OCI-LY1 (cell line): ENCODE results near the gene UPK1B.
"Not testable (repeated sequence)": the region's sequence is repeated elsewhere in the genome, so short reads cannot be mapped to it uniquely, and the experiment has no call there.

Experiments
- H2AFZ ChIP-seq: fragments of 200-600 bp; sonication (generic), shearing (Covaris generic); 2 replicates; pipeline ENCODE4 v1.6.0; 2014; ENCODE audit warnings: antibody characterized with exemption, mild to moderate bottlenecking, low read length
- H3F3A ChIP-seq: fragments of 200-600 bp; sonication (generic), shearing (Covaris generic); 2 replicates; pipeline ENCODE4 v1.6.0; 2014; ENCODE audit warnings: mild to moderate bottlenecking, antibody characterized with exemption, low read length, moderate library complexity; ENCODE audit not compliant: insufficient read depth
- H3K27ac ChIP-seq: fragments of 200-600 bp; sonication (generic); 2 replicates; pipeline ENCODE4 v1.5.1; 2014; ENCODE audit warnings: low read length, mixed run types, mild to moderate bottlenecking, low read depth; ENCODE audit not compliant: poor library complexity, severe bottlenecking
- H3K27me3 ChIP-seq: fragments of 200-600 bp; sonication (generic); 2 replicates; pipeline ENCODE4 v1.6.0; 2014; ENCODE audit warnings: antibody characterized with exemption, mild to moderate bottlenecking, low read length, moderate library complexity; ENCODE audit not compliant: insufficient read depth
- H3K36me3 ChIP-seq: fragments of 200-600 bp; sonication (generic); 2 replicates; pipeline ENCODE4 v1.6.1; 2014; ENCODE audit warnings: mild to moderate bottlenecking, antibody characterized with exemption, low read length, moderate library complexity, mixed read lengths; ENCODE audit not compliant: insufficient read depth
- H3K4me1 ChIP-seq: fragments of 200-600 bp; sonication (generic); 2 replicates; pipeline ENCODE4 v1.5.1; 2014; ENCODE audit warnings: mild to moderate bottlenecking, low read length, moderate library complexity; ENCODE audit not compliant: insufficient read depth, severe bottlenecking
- H3K4me2 ChIP-seq: fragments of 200-600 bp; sonication (generic), shearing (Covaris generic); 2 replicates; pipeline ENCODE4 v1.6.1; 2014; ENCODE audit warnings: low read length
- H3K4me3 ChIP-seq: fragments of 200-600 bp; sonication (generic); 2 replicates; pipeline ENCODE4 v1.5.1; 2014; ENCODE audit warnings: low read length, low read depth, mild to moderate bottlenecking, mixed read lengths; ENCODE audit not compliant: poor library complexity, severe bottlenecking
- H3K79me2 ChIP-seq: fragments of 200-600 bp; shearing (Covaris generic); 2 replicates; pipeline ENCODE4 v1.6.1; 2016; ENCODE audit warnings: mixed run types, low read length, mixed read lengths; ENCODE audit not compliant: insufficient read depth
- H3K9ac ChIP-seq: fragments of 200-600 bp; sonication (generic), shearing (Covaris generic); 2 replicates; pipeline ENCODE4 v1.6.1; 2014; ENCODE audit warnings: mild to moderate bottlenecking, low read length, mixed read lengths
- H3K9me2 ChIP-seq: fragments of 200-600 bp; sonication (generic), shearing (Covaris generic); 2 replicates; pipeline ENCODE4 v1.6.1; 2014; ENCODE audit warnings: low read depth, mild to moderate bottlenecking, low read length, mixed read lengths
- H3K9me3 ChIP-seq: fragments of 200-600 bp; shearing (Covaris generic); 2 replicates; pipeline ENCODE4 v1.6.1; 2014; ENCODE audit warnings: low read length, mixed read lengths
- H4K20me1 ChIP-seq: fragments of 200-600 bp; sonication (generic), shearing (Covaris generic); 2 replicates; pipeline ENCODE4 v1.6.0; 2016; ENCODE audit warnings: mild to moderate bottlenecking, low read length; ENCODE audit not compliant: insufficient read depth
- CTCF ChIP-seq: fragments of 200-600 bp; sonication (generic), shearing (Covaris generic); IDR thresholded peaks from 2 replicates; pipeline ENCODE4 v1.5.1; 2017; ENCODE audit warnings: mild to moderate bottlenecking, antibody characterized with exemption, low read length, moderate library complexity, mixed read lengths
- EZH2 ChIP-seq: fragments of 200-600 bp; sonication (generic), shearing (Covaris generic); IDR thresholded peaks from 2 replicates; pipeline ENCODE4 v1.8.0; 2017; ENCODE audit warnings: borderline replicate concordance, mixed run types, mild to moderate bottlenecking, antibody characterized with exemption, low read length, moderate library complexity, mixed read lengths

The UPK1B gene

DNA sequence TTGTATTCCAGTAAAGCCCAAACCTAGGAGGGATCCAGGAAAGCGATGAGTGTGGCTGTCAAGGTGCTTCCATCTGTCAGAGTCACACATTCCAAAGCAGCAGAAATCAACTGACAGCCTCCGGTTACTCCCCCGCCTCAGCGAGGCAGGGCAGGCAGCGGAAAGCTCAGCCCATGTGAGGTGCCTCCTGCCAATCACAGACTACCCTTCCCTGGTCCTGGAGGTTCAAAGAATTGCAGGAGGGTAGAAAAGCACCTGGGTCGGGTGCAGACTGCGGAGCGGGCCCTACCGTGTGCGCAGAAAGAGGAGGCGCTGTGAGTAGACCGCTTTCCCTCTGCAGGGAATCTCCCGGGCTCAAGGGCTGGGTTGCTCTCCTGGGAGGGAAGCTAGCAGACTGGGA lies at the start of gene UPK1B:
Gene UPK1B (plus strand): TSS at position 274 of the 400 bp plus-strand sequence. CDS start 13,144 bp downstream, outside the sequence.
- Histone ChIP-seq H3K27me3 (no peaks in the 10 kb centered on the region), H2AFZ (no peak within 1 kb of the TSS), H3K4me1 (no peaks in the 10 kb centered on the region), H3K79me2 (no peaks in the 10 kb centered on the region), H4K20me1 (no peaks in the 10 kb centered on the region), H3K9me2 (no peaks in the 10 kb centered on the region), H3F3A (no peaks in the 10 kb centered on the region), H3K9ac (no peak within 1 kb of the TSS), H3K4me2 (no peak within 1 kb of the TSS), H3K9me3 (no peaks in the 10 kb centered on the region), H3K4me3 (no peak within 1 kb of the TSS), H3K36me3 (no peaks in the 10 kb centered on the region), H3K27ac (no peak within 1 kb of the TSS)
- TF ChIP-seq EZH2 (no peak), CTCF (no peak)

DNA sequence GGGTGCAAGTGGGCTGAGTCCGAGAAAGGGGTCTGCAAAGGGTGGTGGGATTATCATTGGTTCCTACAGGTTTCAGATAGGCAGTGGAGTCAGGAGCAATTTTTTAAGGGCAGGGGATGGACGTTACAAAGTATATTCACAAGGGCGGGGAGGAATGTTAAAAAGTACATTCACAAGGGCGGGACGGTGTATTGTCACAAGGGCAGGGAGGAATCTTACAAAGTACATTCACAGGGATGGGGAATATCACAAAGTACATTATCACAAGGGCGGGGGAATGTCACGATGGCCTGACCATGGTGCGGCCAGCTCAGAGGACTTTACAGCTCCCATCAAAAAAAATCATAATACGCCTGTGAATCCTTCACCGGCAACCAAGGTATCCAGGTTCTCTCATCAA lies 48.1 kb upstream of the UPK1B start:
- H3K4me3 ChIP-seq, result no peak overlapping the region
- no peaks in the 10 kb centered on the region for H3K27me3 ChIP-seq
- H3K27ac ChIP-seq, result no peak overlapping the region
- no peaks in the 10 kb centered on the region for H3K4me1 ChIP-seq
- H3K9ac ChIP-seq, result no peak overlapping the region
- no peak overlapping the region for H2AFZ ChIP-seq
- H3K36me3 ChIP-seq, result no peaks in the 10 kb centered on the region
- TF ChIP-seq CTCF (no peak), EZH2 (no peak)
- no peaks in the 10 kb centered on the region for H3K9me3 ChIP-seq
- no peaks in the 10 kb centered on the region for H3K79me2 ChIP-seq
- no peaks in the 10 kb centered on the region for H3K9me2 ChIP-seq
- H3F3A ChIP-seq, result no peaks in the 10 kb centered on the region
- no peaks in the 10 kb centered on the region for H4K20me1 ChIP-seq
- no peak overlapping the region for H3K4me2 ChIP-seq

- no peaks in the 10 kb centered on the region for H3K36me3 ChIP-seq
- H3K27me3 ChIP-seq, result no peaks in the 10 kb centered on the region
- no peaks in the 10 kb centered on the region for H3K9me3 ChIP-seq
- TF ChIP-seq CTCF, result no peak
- TF ChIP-seq EZH2, result no peak
- no peak overlapping the region for H3K9ac ChIP-seq
- no peaks in the 10 kb centered on the region for H3F3A ChIP-seq
- H3K4me1 ChIP-seq, result no peaks in the 10 kb centered on the region
- H4K20me1 ChIP-seq, result no peaks in the 10 kb centered on the region
- no peak overlapping the region for H2AFZ ChIP-seq
- no peaks in the 10 kb centered on the region for H3K9me2 ChIP-seq
- no peak overlapping the region for H3K4me2 ChIP-seq
- H3K79me2 ChIP-seq, result no peaks in the 10 kb centered on the region
- no peak overlapping the region for H3K27ac ChIP-seq
- H3K4me3 ChIP-seq, result no peak overlapping the region
Measured at GRCh38 chr3:119125742-119126504, 47.5 kb upstream of the UPK1B start.

GRCh38 chr3:119130291-119130690 lies 43.1 kb upstream of the UPK1B start:
- H3F3A ChIP-seq, H3K79me2 ChIP-seq, H3K4me3 ChIP-seq, H2AFZ ChIP-seq, H3K4me2 ChIP-seq, H4K20me1 ChIP-seq, H3K27me3 ChIP-seq, H3K9ac ChIP-seq, H3K9me3 ChIP-seq, H3K9me2 ChIP-seq, H3K36me3 ChIP-seq, H3K27ac ChIP-seq, H3K4me1 ChIP-seq: not testable (repeated sequence)

DNA sequence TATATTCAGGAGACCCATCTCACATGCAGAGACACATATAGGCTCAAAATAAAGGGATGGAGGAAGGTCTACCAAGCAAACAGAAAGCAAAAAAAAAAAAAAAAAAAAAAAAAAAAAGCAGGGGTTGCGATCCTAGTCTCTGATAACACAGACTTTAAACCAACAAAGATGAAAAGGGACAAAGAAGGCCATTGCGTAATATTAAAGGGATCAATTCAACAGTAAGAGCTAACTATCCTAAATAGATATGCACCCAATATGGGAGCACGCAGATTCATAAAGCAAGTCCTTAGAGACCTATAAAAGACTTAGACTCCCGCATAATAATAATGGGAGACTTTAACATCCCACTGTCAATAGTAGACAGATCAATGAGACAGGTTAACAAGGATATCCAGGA lies 41.1 kb upstream of the UPK1B start:
- H3K9ac ChIP-seq, H3K79me2 ChIP-seq, H3F3A ChIP-seq, H3K9me2 ChIP-seq, H3K4me2 ChIP-seq, H2AFZ ChIP-seq, H3K9me3 ChIP-seq, H3K4me1 ChIP-seq, H3K36me3 ChIP-seq, H3K27me3 ChIP-seq, H3K4me3 ChIP-seq, H4K20me1 ChIP-seq, H3K27ac ChIP-seq: not testable (repeated sequence)
